Upper lobe of left lung (tissue), 6 donors: ENCODE results near the gene DCUN1D1. TPM values are rescaled to one million over a fixed set of nuclear protein-coding genes. Genes with fewer than 3 reads are reported as not detected.

Source experiments
- ATAC-seq, 2 donors: fragments of 200-7000 bp; cut with Tn5 transposase; one replicate each; pipeline ENCODE4 v1.9.1; 2022; ENCODE audit warnings: mild to moderate bottlenecking in 2 of 2, moderate library complexity in 2 of 2; ENCODE audit not compliant: low FRiP score in 2 of 2
- DNase-seq, 2 donors: peaks; one replicate each; pipeline ENCODE4 v3.0.0-alpha.2; 2019 to 2020
- H3K27ac ChIP-seq, 4 donors: fragments of 200-600 bp; sonication (generic); one replicate each; pipeline ENCODE4 v1.5.1; 2016 to 2019
- H3K27me3 ChIP-seq, 4 donors: fragments of 200-600 bp; sonication (generic); one replicate each; pipeline ENCODE4 v1.5.1; 2017 to 2019
- H3K36me3 ChIP-seq, 4 donors: fragments of 200-600 bp; sonication (generic); one replicate each; pipeline ENCODE4 v1.5.1; 2016 to 2019
- H3K4me1 ChIP-seq, 4 donors: fragments of 200-600 bp; sonication (generic); one replicate each; pipeline ENCODE4 v1.5.1; 2018 to 2019
- H3K4me3 ChIP-seq, 4 donors: fragments of 200-600 bp; sonication (generic); one replicate each; pipeline ENCODE4 v1.5.1; 2017 to 2019; ENCODE audit warnings: mild to moderate bottlenecking in 2 of 4, moderate library complexity in 1 of 4
- H3K9me3 ChIP-seq, 4 donors: fragments of 200-600 bp; sonication (generic); one replicate each; pipeline ENCODE4 v1.5.1; 2018 to 2019
- EP300 ChIP-seq, 4 donors: sonication (generic); formaldehyde crosslinking; IDR thresholded peaks; one replicate each; pipeline ENCODE4 v1.5.1; 2017; ENCODE audit warnings: antibody characterized with exemption in 4 of 4, control low read depth in 2 of 4
- POLR2A ChIP-seq, 4 donors: fragments of 450-650 bp; IDR thresholded peaks; one replicate each; pipeline ENCODE4 v1.5.1; 2016 to 2017; ENCODE audit warnings: antibody characterized with exemption in 4 of 4, mild to moderate bottlenecking in 2 of 4
- POLR2AphosphoS5 ChIP-seq, 2 donors: sonication (generic); formaldehyde crosslinking; IDR thresholded peaks; one replicate each; pipeline ENCODE4 v1.5.1; 2017; ENCODE audit warnings: antibody characterized with exemption in 2 of 2
- WGBS, 2 donors: methylation state at CpG; one replicate each; pipeline ENCODE4 v1.1.5; 2017 to 2018; 5-methylcytosine and 5-hydroxymethylcytosine counted together
- total RNA-seq, 6 donors: library from RNA; depleted of rRNA in 4 of 6; stranded (reverse); fragments of >200 nt in 4 of 6; gene quantifications; one replicate each; pipeline versions ENCODE4 v1.1.0 to v1.2.1, GENCODE V29; 2016 to 2021
- TF ChIP-seq, protein P1 (sequence below), 6 experiments: fragments of 450-650 bp in 4 of 6; fragments of 200-600 bp in 2 of 6; sonication (generic) in 2 of 6; IDR thresholded peaks; one replicate each; pipeline ENCODE4 v1.5.1; 2016 to 2019; ENCODE audit warnings: antibody characterized with exemption in 6 of 6
- donor health status: DM: no; HTN: no; CAD: no; lungs with moderate emphysema.
- donor health status: DM: no; HTN: yes; CAD: no; lungs with severe emphysema.

Gene DCUN1D1
- total RNA-seq, 6 donors from 2014 or later, result 9.9 to 46.1 (median 27.2) TPM

DNA sequence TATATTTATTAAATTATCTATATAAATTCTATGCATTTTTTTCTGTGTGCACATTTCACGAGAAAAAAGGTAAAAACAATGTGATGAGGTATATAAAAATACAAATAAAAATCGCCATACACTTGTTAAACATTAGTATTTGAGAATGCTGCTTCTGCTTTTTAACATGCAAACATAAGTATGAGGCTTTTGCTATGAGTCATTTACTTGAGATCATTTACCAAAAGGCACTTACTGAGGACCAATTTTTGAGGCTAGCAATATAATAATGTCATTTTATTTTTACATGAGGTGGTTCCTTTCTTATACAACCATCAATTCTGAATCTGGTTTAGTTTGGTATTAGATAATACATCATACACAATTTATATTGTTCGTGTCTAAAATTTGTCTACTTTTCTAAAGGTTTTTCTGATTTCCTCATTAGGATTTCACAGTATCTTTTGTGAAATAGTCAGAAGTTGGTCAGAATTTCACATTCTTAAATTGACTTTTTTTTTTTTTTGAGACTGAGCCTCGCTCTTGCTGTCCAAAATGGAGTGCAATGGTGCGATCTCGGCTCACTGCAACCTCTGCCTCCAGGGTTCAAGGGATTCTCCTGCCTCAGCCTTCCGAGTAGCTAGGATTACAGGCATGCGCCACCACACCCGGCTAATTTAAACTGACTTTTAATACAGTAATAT, 25.6 kb downstream of the DCUN1D1 start:
- DNase-seq, result no peak
- no peaks in the 10 kb centered on the region for H3K27me3 ChIP-seq
- WGBS, 2 donors, result 76 to 82% methylated on average over 9 of the region's 9 CpGs
- TF ChIP-seq, protein P1, sequence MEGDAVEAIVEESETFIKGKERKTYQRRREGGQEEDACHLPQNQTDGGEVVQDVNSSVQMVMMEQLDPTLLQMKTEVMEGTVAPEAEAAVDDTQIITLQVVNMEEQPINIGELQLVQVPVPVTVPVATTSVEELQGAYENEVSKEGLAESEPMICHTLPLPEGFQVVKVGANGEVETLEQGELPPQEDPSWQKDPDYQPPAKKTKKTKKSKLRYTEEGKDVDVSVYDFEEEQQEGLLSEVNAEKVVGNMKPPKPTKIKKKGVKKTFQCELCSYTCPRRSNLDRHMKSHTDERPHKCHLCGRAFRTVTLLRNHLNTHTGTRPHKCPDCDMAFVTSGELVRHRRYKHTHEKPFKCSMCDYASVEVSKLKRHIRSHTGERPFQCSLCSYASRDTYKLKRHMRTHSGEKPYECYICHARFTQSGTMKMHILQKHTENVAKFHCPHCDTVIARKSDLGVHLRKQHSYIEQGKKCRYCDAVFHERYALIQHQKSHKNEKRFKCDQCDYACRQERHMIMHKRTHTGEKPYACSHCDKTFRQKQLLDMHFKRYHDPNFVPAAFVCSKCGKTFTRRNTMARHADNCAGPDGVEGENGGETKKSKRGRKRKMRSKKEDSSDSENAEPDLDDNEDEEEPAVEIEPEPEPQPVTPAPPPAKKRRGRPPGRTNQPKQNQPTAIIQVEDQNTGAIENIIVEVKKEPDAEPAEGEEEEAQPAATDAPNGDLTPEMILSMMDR (IDR thresholded peaks at IDR 0.05), result no peak
- no peak for TF ChIP-seq POLR2AphosphoS5 (IDR thresholded peaks at IDR 0.05)
- ATAC-seq, result no peak
- H3K9me3 ChIP-seq, result no peaks in the 10 kb centered on the region
- no peaks in the 10 kb centered on the region for H3K4me1 ChIP-seq
- peaks cover 0 to 14% (median 4%) of the 10 kb centered on the region in 4 donors for H3K36me3 ChIP-seq
- no peak overlapping the region for H3K27ac ChIP-seq
- no peak overlapping the region for H3K4me3 ChIP-seq

DNA sequence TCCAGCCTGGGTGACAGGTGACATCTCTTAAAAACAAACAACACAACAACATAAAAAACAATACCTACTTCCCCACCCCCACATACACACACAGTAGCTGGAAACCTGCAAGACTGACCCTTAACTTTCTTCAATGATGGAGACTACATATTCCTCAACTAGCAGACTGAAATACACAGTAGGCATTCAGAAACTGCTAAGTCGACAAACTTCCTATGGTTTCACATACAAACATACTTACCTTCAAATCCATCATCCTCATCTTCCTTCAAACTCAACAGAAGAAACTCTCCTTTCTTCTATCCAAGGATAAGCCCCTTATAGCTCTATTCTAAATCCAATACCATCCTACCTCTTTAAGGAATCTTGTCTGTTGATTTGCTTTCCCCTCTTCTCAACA, 30.6 kb downstream of the DCUN1D1 start:
- Histone ChIP-seq H3K27ac (no peak overlapping the region), H3K9me3 (no peaks in the 10 kb centered on the region), H3K36me3 (peaks cover 5 to 31% (median 16%) of the 10 kb centered on the region in 4 donors), H3K4me1 (no peaks in the 10 kb centered on the region), H3K4me3 (no peak overlapping the region), H3K27me3 (no peaks in the 10 kb centered on the region)
- TF ChIP-seq POLR2AphosphoS5 (IDR thresholded peaks at IDR 0.05) (no peak), POLR2A (IDR thresholded peaks at IDR 0.05) (no peak), EP300 (IDR thresholded peaks at IDR 0.05) (no peak)
- TF ChIP-seq, protein P1 (IDR thresholded peaks at IDR 0.05), result no peak
- DNase-seq (no peak), ATAC-seq (no peak)
- 92 to 100% methylated on average over 1 of the region's 1 CpG for WGBS, 2 donors

DNA sequence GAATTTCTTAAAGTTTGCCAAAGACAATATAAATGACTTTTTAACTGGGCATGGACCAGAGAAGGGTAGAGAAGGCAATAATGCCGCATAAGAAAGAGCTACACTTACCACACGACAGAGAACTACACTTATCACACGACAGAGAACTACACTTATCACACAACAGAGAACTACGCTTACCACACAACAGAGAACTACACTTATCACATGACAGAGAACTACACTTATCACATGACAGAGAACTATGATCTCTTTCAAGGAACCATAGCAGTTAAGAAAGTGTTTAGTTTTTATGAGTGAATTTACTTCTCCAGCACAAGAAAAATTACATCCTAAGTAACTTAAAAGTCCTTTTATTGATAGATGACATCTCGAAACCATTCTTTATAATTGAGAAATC, 32.0 kb downstream of the DCUN1D1 start:
- H3K4me3 ChIP-seq, result no peak overlapping the region
- DNase-seq (no peak), ATAC-seq (no peak)
- no peak overlapping the region for H3K27ac ChIP-seq
- no peaks in the 10 kb centered on the region for H3K9me3 ChIP-seq
- H3K4me1 ChIP-seq, result no peaks in the 10 kb centered on the region
- TF ChIP-seq EP300 (IDR thresholded peaks at IDR 0.05) (no peak), POLR2A (IDR thresholded peaks at IDR 0.05) (no peak), POLR2AphosphoS5 (IDR thresholded peaks at IDR 0.05) (no peak)
- TF ChIP-seq, protein P1 (IDR thresholded peaks at IDR 0.05), result no peak
- 80 to 90% methylated on average over 5 of the region's 5 CpGs for WGBS, 2 donors
- H3K27me3 ChIP-seq, result no peaks in the 10 kb centered on the region
- peaks cover 5 to 36% (median 19%) of the 10 kb centered on the region in 4 donors for H3K36me3 ChIP-seq

DNA sequence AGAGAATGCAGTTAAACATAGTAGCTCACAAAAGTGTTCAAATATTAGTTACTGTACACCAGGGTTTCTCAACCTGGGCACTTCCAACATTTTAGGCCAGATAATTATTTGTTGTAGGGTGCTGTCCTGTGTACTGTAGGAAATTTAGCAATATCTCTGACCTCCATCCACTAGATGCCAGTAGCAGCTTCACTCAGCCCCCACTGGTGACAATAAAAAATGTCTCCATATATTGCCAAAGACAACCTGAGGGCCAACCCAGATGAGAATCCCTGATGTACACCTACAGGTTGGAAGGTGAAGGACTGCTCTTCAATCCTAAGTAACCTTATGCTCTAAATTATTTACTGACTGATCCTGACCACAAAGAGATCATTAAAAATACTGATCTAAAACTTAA, 32.5 kb downstream of the DCUN1D1 start:
- Histone ChIP-seq H3K36me3 (peaks cover 5 to 36% (median 19%) of the 10 kb centered on the region in 4 donors), H3K27ac (no peak overlapping the region), H3K27me3 (no peaks in the 10 kb centered on the region), H3K4me3 (no peak overlapping the region), H3K9me3 (no peaks in the 10 kb centered on the region), H3K4me1 (no peaks in the 10 kb centered on the region)
- ATAC-seq (peak in 1 of 2 donors; percentile 23), DNase-seq (no peak)
- TF ChIP-seq EP300 (IDR thresholded peaks at IDR 0.05), result no peak
- no peak for TF ChIP-seq POLR2AphosphoS5 (IDR thresholded peaks at IDR 0.05)
- TF ChIP-seq POLR2A (IDR thresholded peaks at IDR 0.05), result no peak
- TF ChIP-seq, protein P1 (IDR thresholded peaks at IDR 0.05), result no peak

DNA sequence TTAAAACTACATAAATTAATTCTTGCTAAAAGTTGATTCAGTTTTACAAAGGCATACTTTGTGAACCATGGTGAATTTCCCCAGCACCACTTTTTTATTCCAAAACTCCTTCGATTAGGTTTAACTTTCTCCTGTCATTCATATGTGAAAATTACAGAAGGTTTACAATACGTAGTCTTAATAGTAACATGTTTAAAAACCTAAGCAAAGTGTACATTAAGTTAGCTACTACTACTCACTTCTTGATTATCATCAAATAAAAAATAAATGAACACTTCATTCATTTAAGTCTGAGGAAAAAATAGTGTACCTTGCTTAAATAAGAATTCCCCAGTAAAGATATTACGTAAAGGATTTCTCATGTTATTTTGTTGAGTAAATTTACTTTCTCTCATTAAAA, 38.6 kb downstream of the DCUN1D1 start:
- TF ChIP-seq POLR2AphosphoS5 (IDR thresholded peaks at IDR 0.05) (no peak), EP300 (IDR thresholded peaks at IDR 0.05) (no peak)
- TF ChIP-seq, protein P1 (IDR thresholded peaks at IDR 0.05), result no peak
- H3K27ac ChIP-seq, result no peak overlapping the region
- no peak for DNase-seq

More for the DNA sequence above, 38.6 kb downstream of the DCUN1D1 start:
- Histone ChIP-seq H3K4me1 (peaks cover 0 to 3% (median 0%) of the 10 kb centered on the region in 4 donors), H3K9me3 (no peaks in the 10 kb centered on the region), H3K36me3 (peaks cover 2 to 30% (median 15%) of the 10 kb centered on the region in 4 donors), H3K27me3 (no peaks in the 10 kb centered on the region), H3K4me3 (no peak overlapping the region)
- ATAC-seq, result no peak
- WGBS, 2 donors, result 96 to 97% methylated on average over 3 of the region's 3 CpGs
